NB4 (cell line): ENCODE results near the gene TSHZ2.

Source experiments
- DNase-seq: peaks from one replicate; pipeline ENCODE4 v3.0.0; 2010; ENCODE audit warnings: low read depth
- H3K4me3 ChIP-seq: one replicate; pipeline ENCODE4 v1.5.1; 2011; ENCODE audit warnings: mild to moderate bottlenecking, low read depth, low read length, moderate library complexity
- MAX ChIP-seq: IDR thresholded peaks from 2 replicates; pipeline ENCODE4 v1.6.1; 2011; ENCODE audit warnings: low read depth, low read length
- MYC ChIP-seq: IDR thresholded peaks from 2 replicates; pipeline ENCODE4 v1.6.1; 2011; ENCODE audit warnings: low read depth, low read length
- POLR2A ChIP-seq: IDR thresholded peaks from 2 replicates; pipeline ENCODE4 v1.6.1; 2011; ENCODE audit warnings: mild to moderate bottlenecking; ENCODE audit not compliant: insufficient read length; ENCODE audit errors: extremely low read depth
- TF ChIP-seq, protein P1 (sequence below): IDR thresholded peaks from one replicate; pipeline ENCODE4 v1.5.1; 2012; ENCODE audit warnings: low read depth, low read length

Gene TSHZ2

GRCh38 chr20:53104884-53105283 lies 132.7 kb downstream of the TSHZ2 start:
- TF ChIP-seq POLR2A = no peak
- TF ChIP-seq MYC = no peak
- no peak for TF ChIP-seq MAX
- TF ChIP-seq, protein P1, sequence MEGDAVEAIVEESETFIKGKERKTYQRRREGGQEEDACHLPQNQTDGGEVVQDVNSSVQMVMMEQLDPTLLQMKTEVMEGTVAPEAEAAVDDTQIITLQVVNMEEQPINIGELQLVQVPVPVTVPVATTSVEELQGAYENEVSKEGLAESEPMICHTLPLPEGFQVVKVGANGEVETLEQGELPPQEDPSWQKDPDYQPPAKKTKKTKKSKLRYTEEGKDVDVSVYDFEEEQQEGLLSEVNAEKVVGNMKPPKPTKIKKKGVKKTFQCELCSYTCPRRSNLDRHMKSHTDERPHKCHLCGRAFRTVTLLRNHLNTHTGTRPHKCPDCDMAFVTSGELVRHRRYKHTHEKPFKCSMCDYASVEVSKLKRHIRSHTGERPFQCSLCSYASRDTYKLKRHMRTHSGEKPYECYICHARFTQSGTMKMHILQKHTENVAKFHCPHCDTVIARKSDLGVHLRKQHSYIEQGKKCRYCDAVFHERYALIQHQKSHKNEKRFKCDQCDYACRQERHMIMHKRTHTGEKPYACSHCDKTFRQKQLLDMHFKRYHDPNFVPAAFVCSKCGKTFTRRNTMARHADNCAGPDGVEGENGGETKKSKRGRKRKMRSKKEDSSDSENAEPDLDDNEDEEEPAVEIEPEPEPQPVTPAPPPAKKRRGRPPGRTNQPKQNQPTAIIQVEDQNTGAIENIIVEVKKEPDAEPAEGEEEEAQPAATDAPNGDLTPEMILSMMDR = no peak
- no peak overlapping the region for H3K4me3 ChIP-seq
- DNase-seq = no peak

- TF ChIP-seq MAX (no peak), POLR2A (no peak), MYC (no peak)
- TF ChIP-seq, protein P1 = no peak
- no peak overlapping the region for H3K4me3 ChIP-seq
- DNase-seq = no peak
Measured at GRCh38 chr20:53116733-53117132, 144.6 kb downstream of the TSHZ2 start.

- TF ChIP-seq, protein P1 = no peak
- TF ChIP-seq POLR2A (no peak), MAX (no peak), MYC (no peak)
- H3K4me3 ChIP-seq = no peak overlapping the region
- DNase-seq = no peak
Measured at GRCh38 chr20:53122853-53123252, 150.7 kb downstream of the TSHZ2 start.

GRCh38 chr20:53124075-53124551 lies 152.0 kb downstream of the TSHZ2 start:
- TF ChIP-seq, protein P1 = no peak
- TF ChIP-seq POLR2A (no peak), MAX (no peak), MYC (no peak)
- H3K4me3 ChIP-seq = no peak overlapping the region
- DNase-seq = no peak

DNA sequence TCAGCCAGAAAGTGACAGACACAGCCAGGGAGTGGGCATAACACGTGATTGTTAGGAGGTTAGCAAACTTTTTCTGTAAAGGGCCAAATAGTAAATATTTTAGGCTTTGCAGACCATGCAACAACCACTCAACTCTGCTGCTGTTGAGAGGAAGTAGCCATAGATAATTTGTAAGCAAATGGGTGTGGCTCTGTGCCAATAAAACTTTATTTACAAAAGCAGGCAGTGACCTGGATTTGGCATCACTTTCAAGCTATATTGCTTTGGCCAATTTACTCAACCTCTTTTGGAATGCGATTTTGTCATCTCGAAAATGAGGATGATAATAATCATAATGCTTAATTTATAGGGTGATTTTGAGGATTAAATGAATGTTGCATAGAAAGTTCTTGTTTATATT lies 152.6 kb downstream of the TSHZ2 start:
- TF ChIP-seq POLR2A (no peak), MAX (no peak), MYC (no peak)
- TF ChIP-seq, protein P1 = no peak
- DNase-seq = no peak
- no peak overlapping the region for H3K4me3 ChIP-seq

DNA sequence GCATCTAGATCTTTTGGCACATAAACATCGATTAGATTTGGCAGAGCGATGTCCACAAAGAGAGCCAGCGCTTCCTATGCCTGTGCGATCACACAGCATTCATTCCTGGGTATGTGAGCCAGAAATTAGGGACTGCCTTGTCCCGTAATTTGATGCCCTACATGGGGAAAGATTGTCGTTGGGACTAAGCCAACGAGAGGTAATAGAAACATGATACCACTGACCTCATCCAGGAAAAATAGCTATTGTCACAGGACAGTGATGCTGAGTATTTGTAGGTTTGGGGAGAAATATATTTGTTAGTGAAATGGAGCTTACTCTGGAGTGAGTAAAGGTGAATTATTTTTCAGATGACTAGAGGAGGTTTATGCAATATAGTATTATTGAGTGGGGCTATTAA lies 154.0 kb downstream of the TSHZ2 start:
- H3K4me3 ChIP-seq = no peak overlapping the region
- TF ChIP-seq POLR2A = no peak
- TF ChIP-seq, protein P1 = no peak
- no peak for TF ChIP-seq MAX
- TF ChIP-seq MYC = no peak
- DNase-seq = no peak
